Stimulated activated memory B cell treated with anti-CD40 and anti-IgM and Interleukin-4, amounts not matched to agents 10 μg/mL and 1 μg/mL and 100 μg/mL, for 72 hours (primary cell): ENCODE data around the gene CEACAM19.
"Not testable (repeated sequence)": the region's sequence is repeated elsewhere in the genome, so short reads cannot be mapped to it uniquely, and the experiment has no call there.

Source experiments
- ATAC-seq: fragments of 150-1000 bp; cut with Tn5 transposase; 2 replicates; pipeline ENCODE4 v1.10.0; 2021
- H3K27ac Mint-ChIP-seq: one replicate; pipeline ENCODE4 v1.8.0; 2022; ENCODE audit warnings: mild to moderate bottlenecking, mixed read lengths
- H3K27me3 Mint-ChIP-seq: one replicate; pipeline ENCODE4 v1.8.0; 2022; ENCODE audit warnings: mixed read lengths
- H3K36me3 Mint-ChIP-seq: one replicate; pipeline ENCODE4 v1.8.0; 2022; ENCODE audit warnings: mixed read lengths
- H3K4me1 Mint-ChIP-seq: one replicate; pipeline ENCODE4 v1.8.0; 2022; ENCODE audit warnings: mixed read lengths
- H3K4me3 Mint-ChIP-seq: one replicate; pipeline ENCODE4 v1.8.0; 2022; ENCODE audit warnings: mild to moderate bottlenecking, moderate library complexity, mixed read lengths
- H3K9me3 Mint-ChIP-seq: one replicate; pipeline ENCODE4 v1.8.0; 2022; ENCODE audit warnings: mixed read lengths

Gene CEACAM19

GRCh38 chr19:44671400-44671799 lies at the start of gene CEACAM19:
CEACAM19 (plus strand) TSS chr19:44671482; CDS start chr19:44671932, 450 bp downstream.
- H3K27ac Mint-ChIP-seq = no peak within 1 kb of the TSS
- no peaks in the 10 kb centered on the region for H3K27me3 Mint-ChIP-seq
- no peak for ATAC-seq
- H3K4me3 Mint-ChIP-seq = no peak within 1 kb of the TSS
- no peaks in the 10 kb centered on the region for H3K36me3 Mint-ChIP-seq
- no peaks in the 10 kb centered on the region for H3K9me3 Mint-ChIP-seq
- no peaks in the 10 kb centered on the region for H3K4me1 Mint-ChIP-seq

GRCh38 chr19:44623080-44623479 lies 48.2 kb upstream of the CEACAM19 start:
- no peak for ATAC-seq
- Mint-ChIP-seq H3K36me3 (no peaks in the 10 kb centered on the region), H3K4me1 (no peaks in the 10 kb centered on the region)

GRCh38 chr19:44623626-44624025 lies 47.7 kb upstream of the CEACAM19 start:
- Mint-ChIP-seq H3K9me3 (peaks cover 6% of the 10 kb centered on the region), H3K27ac (no peak overlapping the region), H3K27me3 (peaks cover 49% of the 10 kb centered on the region)

More at GRCh38 chr19:44623080-44623479, 48.2 kb upstream of the CEACAM19 start:
- peaks cover 4% of the 10 kb centered on the region for H3K9me3 Mint-ChIP-seq
- H3K4me3 Mint-ChIP-seq = no peak overlapping the region
- no peak overlapping the region for H3K27ac Mint-ChIP-seq
- H3K27me3 Mint-ChIP-seq = peaks cover 44% of the 10 kb centered on the region

GRCh38 chr19:44624840-44625354 lies 46.4 kb upstream of the CEACAM19 start:
- Mint-ChIP-seq H3K27me3 (peaks cover 55% of the 10 kb centered on the region), H3K36me3 (no peaks in the 10 kb centered on the region), H3K4me3 (no peak overlapping the region), H3K9me3 (peaks cover 8% of the 10 kb centered on the region), H3K4me1 (no peaks in the 10 kb centered on the region), H3K27ac (no peak overlapping the region)
- ATAC-seq = no peak

More at GRCh38 chr19:44623626-44624025, 47.7 kb upstream of the CEACAM19 start:
- H3K36me3 Mint-ChIP-seq = no peaks in the 10 kb centered on the region
- H3K4me3 Mint-ChIP-seq = no peak overlapping the region
- no peaks in the 10 kb centered on the region for H3K4me1 Mint-ChIP-seq
- ATAC-seq = no peak

GRCh38 chr19:44625637-44626036 lies 45.6 kb upstream of the CEACAM19 start:
- H3K9me3 Mint-ChIP-seq, H3K4me1 Mint-ChIP-seq, H3K4me3 Mint-ChIP-seq, ATAC-seq, H3K36me3 Mint-ChIP-seq, H3K27ac Mint-ChIP-seq: not testable (repeated sequence)
- peaks cover 55% of the 10 kb centered on the region for H3K27me3 Mint-ChIP-seq

GRCh38 chr19:44626048-44626624 lies 45.1 kb upstream of the CEACAM19 start:
- no peaks in the 10 kb centered on the region for H3K36me3 Mint-ChIP-seq
- ATAC-seq = no peak
- peaks cover 8% of the 10 kb centered on the region for H3K9me3 Mint-ChIP-seq
- H3K27ac Mint-ChIP-seq = no peak overlapping the region
- peaks cover 55% of the 10 kb centered on the region for H3K27me3 Mint-ChIP-seq
- no peaks in the 10 kb centered on the region for H3K4me1 Mint-ChIP-seq
- no peak overlapping the region for H3K4me3 Mint-ChIP-seq

GRCh38 chr19:44627631-44628030 lies 43.7 kb upstream of the CEACAM19 start:
- Mint-ChIP-seq H3K9me3 (peaks cover 8% of the 10 kb centered on the region), H3K4me3 (no peak overlapping the region), H3K4me1 (no peaks in the 10 kb centered on the region), H3K36me3 (no peaks in the 10 kb centered on the region), H3K27me3 (peaks cover 49% of the 10 kb centered on the region), H3K27ac (no peak overlapping the region)
- no peak for ATAC-seq

- ATAC-seq = no peak
- Mint-ChIP-seq H3K4me1 (no peaks in the 10 kb centered on the region), H3K27me3 (peaks cover 39% of the 10 kb centered on the region), H3K36me3 (no peaks in the 10 kb centered on the region), H3K27ac (no peak overlapping the region), H3K4me3 (no peak overlapping the region), H3K9me3 (peaks cover 8% of the 10 kb centered on the region)
Observed at GRCh38 chr19:44628793-44629192, 42.5 kb upstream of the CEACAM19 start.

- H3K27me3 Mint-ChIP-seq = peaks cover 21% of the 10 kb centered on the region
- not testable (repeated sequence) for H3K27ac Mint-ChIP-seq, H3K4me3 Mint-ChIP-seq, H3K9me3 Mint-ChIP-seq, H3K4me1 Mint-ChIP-seq, ATAC-seq, H3K36me3 Mint-ChIP-seq
Observed at GRCh38 chr19:44631611-44632010, 39.7 kb upstream of the CEACAM19 start.

GRCh38 chr19:44634058-44634457 lies 37.2 kb upstream of the CEACAM19 start:
- not testable (repeated sequence) for H3K27me3 Mint-ChIP-seq, H3K9me3 Mint-ChIP-seq, ATAC-seq, H3K36me3 Mint-ChIP-seq, H3K4me3 Mint-ChIP-seq, H3K4me1 Mint-ChIP-seq, H3K27ac Mint-ChIP-seq

- no peak for ATAC-seq
- H3K27ac Mint-ChIP-seq = no peak overlapping the region
- no peaks in the 10 kb centered on the region for H3K36me3 Mint-ChIP-seq
- peaks cover 9% of the 10 kb centered on the region for H3K27me3 Mint-ChIP-seq
- H3K4me1 Mint-ChIP-seq = no peaks in the 10 kb centered on the region
- H3K4me3 Mint-ChIP-seq = no peak overlapping the region
- no peaks in the 10 kb centered on the region for H3K9me3 Mint-ChIP-seq
Observed at GRCh38 chr19:44634785-44635184, 36.5 kb upstream of the CEACAM19 start.

- ATAC-seq = no peak
- Mint-ChIP-seq H3K4me1 (no peaks in the 10 kb centered on the region), H3K4me3 (no peak overlapping the region), H3K27ac (no peak overlapping the region), H3K36me3 (no peaks in the 10 kb centered on the region), H3K9me3 (no peaks in the 10 kb centered on the region), H3K27me3 (peaks cover 9% of the 10 kb centered on the region)
Observed at GRCh38 chr19:44635581-44636438, 35.5 kb upstream of the CEACAM19 start.

- Mint-ChIP-seq H3K27ac (no peak overlapping the region), H3K36me3 (no peaks in the 10 kb centered on the region)
Observed at GRCh38 chr19:44636439-44637389, 34.6 kb upstream of the CEACAM19 start.

GRCh38 chr19:44637390-44637764 lies 33.9 kb upstream of the CEACAM19 start:
- Mint-ChIP-seq H3K4me1 (no peaks in the 10 kb centered on the region), H3K27me3 (peaks cover 19% of the 10 kb centered on the region), H3K4me3 (no peak overlapping the region), H3K36me3 (no peaks in the 10 kb centered on the region), H3K9me3 (no peaks in the 10 kb centered on the region), H3K27ac (no peak overlapping the region)
- ATAC-seq = no peak

More at GRCh38 chr19:44636439-44637389, 34.6 kb upstream of the CEACAM19 start:
- no peak overlapping the region for H3K4me3 Mint-ChIP-seq
- no peak for ATAC-seq
- H3K9me3 Mint-ChIP-seq = no peaks in the 10 kb centered on the region
- peaks cover 12% of the 10 kb centered on the region for H3K27me3 Mint-ChIP-seq
- H3K4me1 Mint-ChIP-seq = no peaks in the 10 kb centered on the region

- Mint-ChIP-seq H3K4me1 (peaks cover 5% of the 10 kb centered on the region), H3K27me3 (peaks cover 33% of the 10 kb centered on the region), H3K4me3 (no peak overlapping the region), H3K27ac (no peak overlapping the region), H3K36me3 (no peaks in the 10 kb centered on the region), H3K9me3 (no peaks in the 10 kb centered on the region)
- ATAC-seq = no peak
Observed at GRCh38 chr19:44640518-44640917, 30.8 kb upstream of the CEACAM19 start.
